HuH-7 (cell line): ENCODE results near the gene MGAT4C.

Experiments used
- DNase-seq: peaks from one replicate; pipeline ENCODE4 v3.0.0; 2011; ENCODE audit warnings: low spot score

MGAT4C gene

DNA sequence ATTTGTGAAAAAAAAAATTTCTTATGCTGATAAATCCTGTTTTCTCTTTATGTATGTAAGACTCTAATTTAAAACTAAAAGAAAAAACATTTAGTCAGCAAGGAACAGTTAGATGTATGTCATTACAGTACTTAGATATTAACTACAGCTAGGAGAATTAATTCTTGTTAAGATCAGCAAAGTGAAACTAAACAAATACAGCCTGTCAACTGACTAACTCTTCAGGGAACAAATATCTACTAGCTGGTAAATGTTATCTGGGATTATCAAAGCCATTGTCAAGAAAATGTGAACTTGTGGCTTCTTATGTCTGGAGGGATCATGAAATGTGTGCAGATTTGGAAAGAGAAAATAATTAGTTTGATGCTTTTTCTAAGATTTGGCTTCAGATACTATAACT lies 27.5 kb downstream of the MGAT4C start:
- no peak for DNase-seq

DNA sequence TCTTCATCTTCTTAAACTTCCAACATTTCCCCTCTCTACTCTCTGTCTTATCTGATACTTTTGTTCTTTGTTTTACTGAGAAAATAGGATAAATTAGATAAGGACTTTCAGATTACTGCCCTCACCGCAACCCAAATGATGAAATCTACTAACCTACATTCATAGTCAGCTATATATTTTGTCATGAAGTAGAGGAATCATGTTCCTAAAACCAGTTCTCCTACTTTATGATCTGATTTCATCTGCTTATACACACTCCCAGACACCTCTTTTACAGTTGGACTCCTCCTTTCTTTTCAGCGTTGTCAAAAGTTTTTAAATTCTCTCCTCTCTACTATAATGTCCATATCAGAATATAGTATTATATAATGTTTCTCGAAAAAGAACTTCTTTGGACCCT lies 29.7 kb downstream of the MGAT4C start:
- no peak for DNase-seq

GRCh38 chr12:86216591-86216990 lies 39.6 kb downstream of the MGAT4C start:
- DNase-seq = no peak

DNA sequence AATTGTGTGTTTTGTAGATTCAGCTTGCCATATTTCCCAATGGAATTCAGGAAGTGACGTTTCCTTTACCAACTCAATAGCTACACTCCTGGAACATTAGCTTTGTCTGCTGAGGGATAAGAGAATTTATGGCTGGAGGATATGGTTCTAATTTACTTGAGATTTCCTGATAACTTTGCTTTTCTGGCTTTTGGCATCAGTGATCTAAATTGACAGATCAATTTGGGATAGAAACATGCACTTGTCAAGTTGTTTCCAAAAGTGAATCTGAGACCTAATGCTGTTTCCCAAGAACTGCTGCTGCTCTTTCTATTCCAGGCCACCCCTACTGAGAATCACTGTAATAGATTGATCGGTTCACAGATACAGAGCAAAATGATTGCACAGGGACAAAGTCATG lies 43.2 kb downstream of the MGAT4C start:
- no peak for DNase-seq

- DNase-seq = no peak
Observed at GRCh38 chr12:86198696-86199444, 57.3 kb downstream of the MGAT4C start.

GRCh38 chr12:86196465-86196864 lies 59.7 kb downstream of the MGAT4C start:
- DNase-seq = no peak

- DNase-seq = no peak
Observed at GRCh38 chr12:86194721-86195120, 61.5 kb downstream of the MGAT4C start.

GRCh38 chr12:86193931-86194330 lies 62.3 kb downstream of the MGAT4C start:
- no peak for DNase-seq

GRCh38 chr12:86188226-86188625 lies 68.0 kb downstream of the MGAT4C start:
- no peak for DNase-seq

DNA sequence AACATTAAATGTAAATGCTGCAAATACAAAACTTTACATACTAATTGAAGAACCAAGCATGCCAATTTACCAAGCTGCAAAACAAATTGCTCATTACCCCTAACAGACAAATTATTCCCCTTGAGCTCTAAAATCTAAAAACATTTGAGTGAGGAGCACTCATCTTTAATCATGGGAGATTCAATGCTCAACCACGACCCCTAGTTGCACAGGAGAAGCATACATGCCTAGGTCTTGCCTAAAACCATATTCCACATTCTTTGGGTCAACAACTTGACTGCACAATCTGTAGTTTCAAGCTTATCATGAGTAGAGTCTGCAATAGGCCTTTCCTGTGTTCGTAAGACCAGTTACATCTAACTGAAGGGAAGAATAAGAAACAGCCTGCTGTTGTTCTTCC lies 69.7 kb downstream of the MGAT4C start:
- no peak for DNase-seq

DNA sequence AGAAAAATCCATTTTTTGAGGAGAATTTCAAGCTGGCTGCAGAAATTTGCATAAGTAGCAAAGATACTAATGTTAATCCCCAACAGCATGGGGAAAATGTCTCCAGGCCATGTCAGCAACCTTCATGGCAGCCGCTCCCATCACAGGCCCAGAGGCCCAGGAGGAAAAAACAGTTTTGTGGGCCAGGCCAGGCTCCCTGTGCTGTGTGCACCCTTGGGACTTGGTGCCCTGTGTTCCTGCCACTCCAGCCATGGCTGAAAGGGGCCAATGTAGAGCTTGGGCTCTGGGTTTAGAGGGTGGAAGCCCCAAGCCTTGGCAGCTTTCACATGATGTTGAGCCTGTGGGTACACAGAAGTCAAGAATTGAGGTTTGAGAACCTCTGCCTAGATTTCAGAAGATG lies 76.3 kb downstream of the MGAT4C start:
- DNase-seq = no peak

GRCh38 chr12:86174188-86174587 lies 82.0 kb downstream of the MGAT4C start:
- DNase-seq = no peak

DNA sequence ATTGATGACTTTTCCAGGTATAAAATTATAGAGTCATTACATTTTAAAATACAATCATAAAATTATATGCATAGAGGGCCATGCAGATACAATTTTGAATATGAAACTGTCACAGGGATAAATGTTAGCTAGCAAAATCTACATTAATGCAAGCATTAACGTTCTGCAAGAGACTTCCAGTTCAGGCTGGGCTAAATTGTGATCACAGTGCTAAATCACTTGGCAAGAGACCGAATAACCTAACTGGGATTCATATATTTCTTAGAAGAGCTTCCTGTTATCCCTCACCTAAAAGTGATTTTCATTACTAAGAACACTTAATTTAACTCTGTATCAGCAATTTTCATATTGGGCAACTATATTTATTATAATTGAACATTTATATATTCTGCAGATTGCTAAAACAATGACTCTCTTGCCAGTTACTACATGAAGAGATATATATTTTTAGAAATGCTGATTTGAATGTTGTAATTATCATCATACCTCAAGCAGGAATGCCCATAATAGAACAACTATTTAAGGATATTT lies 83.2 kb downstream of the MGAT4C start:
- DNase-seq = no peak

DNA sequence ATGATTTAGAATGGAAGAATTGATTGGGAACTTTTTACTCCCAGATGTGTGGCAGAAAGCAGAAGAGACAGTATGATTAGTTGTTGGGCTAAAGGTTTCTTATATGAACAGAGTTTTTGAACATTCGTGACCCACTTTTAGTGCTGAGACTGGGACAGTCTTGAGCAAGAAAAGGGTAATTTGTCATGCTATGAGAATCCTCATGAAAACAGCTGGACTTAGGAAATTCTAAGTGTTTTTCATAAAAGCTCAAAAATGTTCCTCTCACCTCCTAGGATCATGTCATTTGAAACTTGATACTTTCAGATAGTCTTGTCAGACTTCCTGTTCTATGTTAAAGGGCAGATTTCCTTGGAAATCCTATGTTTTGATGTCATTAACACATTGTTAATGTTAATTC lies 86.1 kb downstream of the MGAT4C start:
- DNase-seq = no peak

- no peak for DNase-seq
Observed at GRCh38 chr12:86158956-86159355, 97.2 kb downstream of the MGAT4C start.

GRCh38 chr12:86154620-86155019 lies 101.6 kb downstream of the MGAT4C start:
- DNase-seq = no peak

GRCh38 chr12:86148612-86149011 lies 107.6 kb downstream of the MGAT4C start:
- no peak for DNase-seq

DNA sequence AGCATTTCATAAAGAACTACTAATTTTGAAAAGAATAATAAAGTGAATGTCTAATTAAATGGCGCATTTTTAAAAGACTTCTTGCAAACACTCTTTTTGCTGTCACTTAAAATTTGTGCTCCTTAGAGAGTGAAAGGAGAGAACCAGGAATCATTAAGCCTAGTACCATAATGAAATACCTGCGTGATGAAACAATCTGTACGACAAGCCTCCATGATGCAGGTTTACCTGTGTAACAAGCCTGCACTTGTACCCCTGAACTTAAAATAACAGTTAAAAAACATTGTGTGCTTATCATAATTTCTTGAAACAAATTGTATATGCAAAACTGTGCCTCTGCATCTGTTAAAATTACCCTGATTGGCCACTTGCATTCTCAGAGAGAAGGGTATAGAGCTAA lies 108.1 kb downstream of the MGAT4C start:
- no peak for DNase-seq

- DNase-seq = no peak
Observed at GRCh38 chr12:86145156-86145555, 111.0 kb downstream of the MGAT4C start.

DNA sequence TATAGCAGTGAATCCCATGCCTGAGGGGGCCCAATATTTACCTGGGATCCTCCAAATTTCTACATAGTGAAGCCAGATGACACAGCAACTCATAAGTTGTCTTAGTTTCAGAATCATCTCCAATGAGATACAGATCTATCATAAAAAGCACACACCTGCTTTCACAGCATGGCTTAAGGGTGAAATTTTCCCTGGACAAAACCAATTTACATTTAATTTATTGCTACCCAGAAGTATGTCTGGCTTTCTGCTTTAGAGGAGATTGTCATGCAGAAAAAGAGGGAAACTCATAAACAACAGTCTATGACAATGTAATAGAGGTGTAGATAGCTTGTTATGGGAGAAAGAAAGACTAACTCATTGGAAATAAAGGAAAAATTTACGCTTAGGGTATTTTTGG lies 113.0 kb downstream of the MGAT4C start:
- DNase-seq = no peak

- DNase-seq = no peak
Observed at GRCh38 chr12:86139671-86140070, 116.5 kb downstream of the MGAT4C start.

- no peak for DNase-seq
Observed at GRCh38 chr12:86138770-86139169, 117.4 kb downstream of the MGAT4C start.

GRCh38 chr12:86137936-86138335 lies 118.3 kb downstream of the MGAT4C start:
- no peak for DNase-seq

- no peak for DNase-seq
Observed at GRCh38 chr12:86134561-86134960, 121.6 kb downstream of the MGAT4C start.
